ENCODE results near the gene PRRC1.

- no peak for TF ChIP-seq POLR2A (IDR thresholded peaks at IDR 0.05)
- no peak for TF ChIP-seq CTCF (IDR thresholded peaks at IDR 0.05)
- no peak for TF ChIP-seq EP300 (IDR thresholded peaks at IDR 0.05)
These were observed 1.6 kb upstream of the PRRC1 start for GRCh38 chr5:127515693-127516440.

Measured in tibial nerve (tissue), 4 donors.